K562 (cell line): ENCODE measurements around the gene GLYAT. TPM values are rescaled to one million over a fixed set of nuclear protein-coding genes. Genes with fewer than 3 reads are reported as not detected.
A peak's percentile ranks its signal among the peaks of the same experiment; 100 is the strongest.

Source experiments
- ARHGAP35 ChIP-seq: fragments of 450-650 bp; IDR thresholded peaks from 2 replicates; pipeline ENCODE4 v1.6.1; 2018; ENCODE audit not compliant: partially characterized antibody
- ARID3B ChIP-seq: fragments of 250-450 bp; sonication (Bioruptor Pico); IDR thresholded peaks from 2 replicates; pipeline ENCODE4 v1.4.0; 2020; ENCODE audit warnings: borderline replicate concordance
- CHD4 ChIP-seq: fragments of 200-600 bp; sonication (generic); IDR thresholded peaks from 3 replicates; pipeline ENCODE4 v1.6.1; 2012; ENCODE audit warnings: low read depth, mild to moderate bottlenecking, mixed read lengths, low read length, inconsistent platforms; ENCODE audit not compliant: insufficient read depth, insufficient replicate concordance, poor library complexity, severe bottlenecking
- CTCF ChIP-seq, 3 experiments: IDR thresholded peaks in 2 of 3; conservative IDR thresholded peaks in 1 of 3; 2 replicates each; pipeline ENCODE4 v1.5.1; 2011 to 2012; ENCODE audit warnings: low read length in 3 of 3, mild to moderate bottlenecking in 3 of 3, control low read depth in 2 of 3, improper control_type of control experiment in 1 of 3, inconsistent platforms in 1 of 3, low read depth in 1 of 3, mixed read lengths in 1 of 3, moderate library complexity in 1 of 3; ENCODE audit not compliant: insufficient read depth in 2 of 3
- ETS2 ChIP-seq: IDR thresholded peaks from 2 replicates; pipeline ENCODE4 v1.6.1; 2016; ENCODE audit warnings: borderline replicate concordance, missing genetic modification characterization, mild to moderate bottlenecking, moderate library complexity, missing compliant biosample characterization; ENCODE audit not compliant: poor library complexity, severe bottlenecking
- EZH2 ChIP-seq: IDR thresholded peaks from 2 replicates; pipeline ENCODE4 v1.6.1; 2012; ENCODE audit warnings: low read depth, mild to moderate bottlenecking, inconsistent platforms, low read length, borderline replicate concordance
- FOXP4 ChIP-seq: sonication (generic); formaldehyde crosslinking; IDR thresholded peaks from 2 replicates; pipeline ENCODE4 v1.8.0; 2022; ENCODE audit warnings: mild to moderate bottlenecking, missing genetic modification reagents, borderline replicate concordance
- GTF2E2 ChIP-seq: fragments of 200-800 bp; sonication (Bioruptor generic); IDR thresholded peaks from 2 replicates; pipeline ENCODE4 v1.6.1; 2016; ENCODE audit warnings: missing genetic modification characterization, missing compliant biosample characterization
- LEF1 ChIP-seq: fragments of 450-650 bp; IDR thresholded peaks from 2 replicates; pipeline ENCODE4 v1.6.1; 2016; ENCODE audit warnings: mild to moderate bottlenecking
- NBN ChIP-seq: fragments of 450-650 bp; IDR thresholded peaks from 2 replicates; pipeline ENCODE4 v1.6.1; 2016; ENCODE audit warnings: low read depth, mild to moderate bottlenecking
- NFE2 ChIP-seq: IDR thresholded peaks from 2 replicates; pipeline ENCODE4 v1.6.1; 2014; ENCODE audit warnings: antibody characterized with exemption, low read depth
- PCBP2 ChIP-seq: fragments of 200-400 bp; formaldehyde crosslinking; IDR thresholded peaks from 2 replicates; pipeline ENCODE4 v1.6.1; 2018; ENCODE audit warnings: low read length, low read depth, mild to moderate bottlenecking, moderate library complexity; ENCODE audit not compliant: poor library complexity, severe bottlenecking
- SMARCA4 ChIP-seq: fragments of 450-650 bp; IDR thresholded peaks from 2 replicates; pipeline ENCODE4 v1.6.1; 2016
- ZBTB26 ChIP-seq: fragments of 450-650 bp; formaldehyde crosslinking; IDR thresholded peaks from 2 replicates; pipeline ENCODE4 v1.4.0; 2022; ENCODE audit warnings: missing genetic modification characterization
- ZFP91 ChIP-seq: sonication (generic); formaldehyde crosslinking; IDR thresholded peaks from 2 replicates; pipeline ENCODE4 v1.8.0; 2022; ENCODE audit warnings: mild to moderate bottlenecking, missing genetic modification reagents
- ZNF124 ChIP-seq: sonication (generic); formaldehyde crosslinking; IDR thresholded peaks from 2 replicates; pipeline ENCODE4 v1.8.1; 2022; ENCODE audit warnings: missing genetic modification reagents
- ZNF347 ChIP-seq: fragments of 450-650 bp; formaldehyde crosslinking; IDR thresholded peaks from 2 replicates; pipeline ENCODE4 v1.4.0; 2020; ENCODE audit warnings: low read depth, mild to moderate bottlenecking, moderate library complexity
- ZNF695 ChIP-seq: fragments of 450-650 bp; formaldehyde crosslinking; IDR thresholded peaks from 2 replicates; pipeline ENCODE4 v1.4.0; 2020; ENCODE audit warnings: mild to moderate bottlenecking, moderate library complexity
- polyA plus RNA-seq, 8 experiments: library from polyadenylated mRNA; depleted of rRNA in 4 of 8; stranded (reverse) in 5 of 8; unstranded in 3 of 8; fragments of >200 nt; fragmentation: Nextera tagmentation in 2 of 8; fragmentation: Illumina TruSeq in 1 of 8; extraction: Ambion mirVana in 2 of 8; extraction: Trizol in 1 of 8; gene quantifications; 2 replicates each; pipeline versions ENCODE4 v1.2.1 to v1.2.3, GENCODE V29; 2011 to 2014; ENCODE audit warnings: inconsistent platforms in 1 of 8, missing spikeins in 1 of 8
- total RNA-seq, 7 experiments: library from RNA; depleted of rRNA in 6 of 7; stranded (reverse); fragments of >200 nt in 6 of 7; fragmentation: Illumina TruSeq in 2 of 7; extraction: Trizol in 2 of 7; gene quantifications; 2 replicates each; pipeline versions ENCODE4 v1.2.1 to v1.2.3, GENCODE V29; 2011 to 2021; ENCODE audit warnings: low replicate concordance in 1 of 7

GLYAT gene
- total and polyA plus RNA-seq, 9 of the 15 experiments (the other 6 are each of a cell fraction or from before 2014, with no cell fraction given): not detected

- TF ChIP-seq ZFP91 (CRISPR knock-in tag) (no peak), CHD4 (no peak), SMARCA4 (peak; percentile 67), CTCF (IDR thresholded peaks at IDR 0.05 in 2 of 3, conservative IDR thresholded peaks at IDR 0.05 in 1 of 3; ENCODE audit: insufficient read depth in 2 of 3, low read depth in 1 of 3, low read length in 3 of 3) (no peak), EZH2 (no peak), ARHGAP35 (no peak), ZNF347 (CRISPR knock-in tag) (no peak), ZNF695 (CRISPR knock-in tag) (no peak), NFE2 (peak; percentile 83), LEF1 (peak; percentile 74; the same call in 1 of the 2 replicates), ARID3B (no peak), NBN (no peak), ZBTB26 (CRISPR knock-in tag) (no peak), ZNF124 (CRISPR knock-in tag) (no peak), GTF2E2 (tag) (0 out of 2 replicates have a peak, but pooled peaks have one; percentile 28), PCBP2 (no peak), ETS2 (tag) (no peak), FOXP4 (CRISPR knock-in tag) (no peak)
These were observed 38.4 kb upstream of the GLYAT start (continued) for GRCh38 chr11:58770166-58770565.
